SIG-M5 treated with dmso at 0.1 percent for 504 hours (cell line): ENCODE data around the gene FAT1.
"Not testable (repeated sequence)": the region's sequence is repeated elsewhere in the genome, so short reads cannot be mapped to it uniquely, and the experiment has no call there.

Source experiments
- DNase-seq: peaks from one replicate; lab custom pipeline; 2025; ENCODE audit not compliant: unreplicated experiment; lab: John Stamatoyannopoulos, UW

FAT1 gene

GRCh38 chr4:186699298-186699697 is 24.4 kb downstream of the FAT1 start:
- no peak for DNase-seq

- DNase-seq = no peak
Measured at GRCh38 chr4:186698525-186698924, 25.1 kb downstream of the FAT1 start.

GRCh38 chr4:186698028-186698427 is 25.6 kb downstream of the FAT1 start:
- no peak for DNase-seq

- DNase-seq = no peak
Measured at GRCh38 chr4:186695392-186695791, 28.3 kb downstream of the FAT1 start.

- no peak for DNase-seq
Measured at GRCh38 chr4:186693894-186694293, 29.8 kb downstream of the FAT1 start.

GRCh38 chr4:186693159-186693815 is 30.4 kb downstream of the FAT1 start:
- DNase-seq = no peak

- no peak for DNase-seq
Measured at GRCh38 chr4:186691396-186691795, 32.3 kb downstream of the FAT1 start.

GRCh38 chr4:186689476-186689875 is 34.2 kb downstream of the FAT1 start:
- no peak for DNase-seq

GRCh38 chr4:186688150-186688943 is 35.3 kb downstream of the FAT1 start:
- no peak for DNase-seq

GRCh38 chr4:186687265-186687664 is 36.4 kb downstream of the FAT1 start:
- DNase-seq = no peak

- no peak for DNase-seq
Measured at GRCh38 chr4:186685767-186686183, 37.9 kb downstream of the FAT1 start.

- DNase-seq = no peak
Measured at GRCh38 chr4:186684889-186685309, 38.8 kb downstream of the FAT1 start.

- no peak for DNase-seq
Measured at GRCh38 chr4:186684220-186684619, 39.4 kb downstream of the FAT1 start.

- no peak for DNase-seq
Measured at GRCh38 chr4:186680641-186681040, 43.0 kb downstream of the FAT1 start.

GRCh38 chr4:186676531-186677161 is 47.0 kb downstream of the FAT1 start:
- DNase-seq = no peak

- no peak for DNase-seq
Measured at GRCh38 chr4:186669735-186670134, 53.9 kb downstream of the FAT1 start.

GRCh38 chr4:186669159-186669731 is 54.4 kb downstream of the FAT1 start:
- DNase-seq = no peak

- DNase-seq = no peak
Measured at GRCh38 chr4:186666750-186667149, 56.9 kb downstream of the FAT1 start.

GRCh38 chr4:186666252-186666651 is 57.4 kb downstream of the FAT1 start:
- no peak for DNase-seq

GRCh38 chr4:186660403-186660802 is 63.3 kb downstream of the FAT1 start:
- no peak for DNase-seq

GRCh38 chr4:186659935-186660334 is 63.7 kb downstream of the FAT1 start:
- no peak for DNase-seq

- not testable (repeated sequence) for DNase-seq
Measured at GRCh38 chr4:186659456-186659855, 64.2 kb downstream of the FAT1 start.
